Activated naive CD4-positive, alpha-beta T cell treated with anti-CD3 and anti-CD28 coated beads, Interleukin-2, amount 10 ng/mL, durations not matched to agents 7 days and 5 days (primary cell): ENCODE results near the gene FPR3.
"Not testable (repeated sequence)": the region's sequence is repeated elsewhere in the genome, so short reads cannot be mapped to it uniquely, and the experiment has no call there.

ENCODE experiments used
- CTCF ChIA-PET: fragments of 350-600 bp; sonication (Branson Sonifier 250); formaldehyde crosslinking; loops from one replicate; lab custom pipeline; 2021; ENCODE audit warnings: antibody characterized with exemption; lab: Charles Lee
- DNase-seq: peaks from one replicate; pipeline ENCODE4 v3.0.0-alpha.2; 2020
- H3K27ac Mint-ChIP-seq: one replicate; pipeline ENCODE4 v1.8.0; 2021; ENCODE audit warnings: mild to moderate bottlenecking, moderate library complexity, mixed read lengths
- H3K27me3 Mint-ChIP-seq: one replicate; pipeline ENCODE4 v1.8.0; 2021; ENCODE audit warnings: mild to moderate bottlenecking, mixed read lengths
- H3K36me3 Mint-ChIP-seq: one replicate; pipeline ENCODE4 v1.8.0; 2021; ENCODE audit warnings: mixed read lengths
- H3K4me1 Mint-ChIP-seq: one replicate; pipeline ENCODE4 v1.8.0; 2021; ENCODE audit warnings: mixed read lengths
- H3K4me3 Mint-ChIP-seq: one replicate; pipeline ENCODE4 v1.8.0; 2021; ENCODE audit warnings: mild to moderate bottlenecking, moderate library complexity, mixed read lengths
- H3K9me3 Mint-ChIP-seq: one replicate; pipeline ENCODE4 v1.8.0; 2021; ENCODE audit warnings: mixed read lengths

The FPR3 gene

GRCh38 chr19:51793994-51794393 lies 963 bp upstream of the FPR3 start:
- H3K4me1 Mint-ChIP-seq: no peaks in the 10 kb centered on the region
- no peak overlapping the region for H3K4me3 Mint-ChIP-seq

GRCh38 chr19:51796195-51796679 lies 1.3 kb downstream of the FPR3 start:
- Mint-ChIP-seq H3K4me3 (no peak overlapping the region), H3K9me3 (peaks cover 32% of the 10 kb centered on the region), H3K27me3 (no peaks in the 10 kb centered on the region), H3K36me3 (no peaks in the 10 kb centered on the region), H3K4me1 (no peaks in the 10 kb centered on the region), H3K27ac (no peak overlapping the region)
- CTCF ChIA-PET: interaction anchor here (1.3 kb wide), 1 partner anchor 19 kb away, joined by 6 read pairs; no protein-coding TSS in a partner anchor
- no peak for DNase-seq

More at GRCh38 chr19:51793994-51794393, 963 bp upstream of the FPR3 start:
- CTCF ChIA-PET: no interaction called here
- Mint-ChIP-seq H3K9me3 (peaks cover 24% of the 10 kb centered on the region), H3K27me3 (no peaks in the 10 kb centered on the region), H3K36me3 (no peaks in the 10 kb centered on the region), H3K27ac (no peak overlapping the region)
- no peak for DNase-seq

- Mint-ChIP-seq H3K27me3 (no peaks in the 10 kb centered on the region), H3K9me3 (peaks cover 28% of the 10 kb centered on the region), H3K27ac (no peak overlapping the region), H3K4me1 (no peaks in the 10 kb centered on the region), H3K4me3 (no peak overlapping the region), H3K36me3 (no peaks in the 10 kb centered on the region)
- CTCF ChIA-PET: no interaction called here
- no peak for DNase-seq
Observed at GRCh38 chr19:51797480-51797879, 2.5 kb downstream of the FPR3 start.

- CTCF ChIA-PET: no interaction called here
- Mint-ChIP-seq H3K4me1 (no peaks in the 10 kb centered on the region), H3K27ac (no peak overlapping the region), H3K9me3 (peaks cover 26% of the 10 kb centered on the region), H3K4me3 (no peak overlapping the region), H3K36me3 (no peaks in the 10 kb centered on the region), H3K27me3 (no peaks in the 10 kb centered on the region)
- DNase-seq: no peak
Observed at GRCh38 chr19:51798062-51798461, 3.1 kb downstream of the FPR3 start.

- CTCF ChIA-PET: no interaction called here
- no peaks in the 10 kb centered on the region for H3K36me3 Mint-ChIP-seq
- H3K4me3 Mint-ChIP-seq: no peak overlapping the region
- H3K27ac Mint-ChIP-seq: no peak overlapping the region
- no peaks in the 10 kb centered on the region for H3K27me3 Mint-ChIP-seq
- no peaks in the 10 kb centered on the region for H3K4me1 Mint-ChIP-seq
- peaks cover 29% of the 10 kb centered on the region for H3K9me3 Mint-ChIP-seq
- DNase-seq: no peak
Observed at GRCh38 chr19:51799034-51799773, 4.2 kb downstream of the FPR3 start.

GRCh38 chr19:51799774-51800472 lies 5.0 kb downstream of the FPR3 start:
- no peaks in the 10 kb centered on the region for H3K36me3 Mint-ChIP-seq
- H3K4me1 Mint-ChIP-seq: no peaks in the 10 kb centered on the region

GRCh38 chr19:51800473-51801244 lies 5.7 kb downstream of the FPR3 start:
- no peaks in the 10 kb centered on the region for H3K4me1 Mint-ChIP-seq
- peaks cover 31% of the 10 kb centered on the region for H3K9me3 Mint-ChIP-seq
- no peaks in the 10 kb centered on the region for H3K27me3 Mint-ChIP-seq
- no peaks in the 10 kb centered on the region for H3K36me3 Mint-ChIP-seq
- no peak for DNase-seq
- no peak overlapping the region for H3K27ac Mint-ChIP-seq
- no peak overlapping the region for H3K4me3 Mint-ChIP-seq
- CTCF ChIA-PET: no interaction called here

More at GRCh38 chr19:51799774-51800472, 5.0 kb downstream of the FPR3 start:
- CTCF ChIA-PET: no interaction called here
- Mint-ChIP-seq H3K27ac (no peak overlapping the region), H3K4me3 (no peak overlapping the region), H3K9me3 (peaks cover 29% of the 10 kb centered on the region), H3K27me3 (no peaks in the 10 kb centered on the region)
- no peak for DNase-seq

- H3K27ac Mint-ChIP-seq: no peak overlapping the region
- H3K36me3 Mint-ChIP-seq: no peaks in the 10 kb centered on the region
- H3K4me3 Mint-ChIP-seq: no peak overlapping the region
- no peak for DNase-seq
- CTCF ChIA-PET: no interaction called here
- H3K9me3 Mint-ChIP-seq: peaks cover 31% of the 10 kb centered on the region
- no peaks in the 10 kb centered on the region for H3K27me3 Mint-ChIP-seq
- H3K4me1 Mint-ChIP-seq: no peaks in the 10 kb centered on the region
Observed at GRCh38 chr19:51802775-51803174, 7.8 kb downstream of the FPR3 start.

GRCh38 chr19:51803519-51803918 lies 8.6 kb downstream of the FPR3 start:
- CTCF ChIA-PET: no interaction called here
- no peaks in the 10 kb centered on the region for H3K4me1 Mint-ChIP-seq
- DNase-seq: no peak

GRCh38 chr19:51803967-51804366 lies 9.0 kb downstream of the FPR3 start:
- Mint-ChIP-seq H3K9me3 (peaks cover 32% of the 10 kb centered on the region), H3K36me3 (no peaks in the 10 kb centered on the region), H3K27ac (no peak overlapping the region), H3K27me3 (no peaks in the 10 kb centered on the region), H3K4me1 (no peaks in the 10 kb centered on the region), H3K4me3 (no peak overlapping the region)
- CTCF ChIA-PET: no interaction called here
- no peak for DNase-seq

More at GRCh38 chr19:51803519-51803918, 8.6 kb downstream of the FPR3 start:
- Mint-ChIP-seq H3K36me3 (no peaks in the 10 kb centered on the region), H3K9me3 (peaks cover 32% of the 10 kb centered on the region), H3K4me3 (no peak overlapping the region), H3K27me3 (no peaks in the 10 kb centered on the region), H3K27ac (no peak overlapping the region)

- H3K36me3 Mint-ChIP-seq, CTCF ChIA-PET, H3K27me3 Mint-ChIP-seq, H3K4me3 Mint-ChIP-seq, DNase-seq, H3K27ac Mint-ChIP-seq, H3K4me1 Mint-ChIP-seq: not testable (repeated sequence)
- peaks cover 31% of the 10 kb centered on the region for H3K9me3 Mint-ChIP-seq
Observed at GRCh38 chr19:51804789-51805188, 9.8 kb downstream of the FPR3 start.

- H3K4me3 Mint-ChIP-seq, H3K4me1 Mint-ChIP-seq, H3K27ac Mint-ChIP-seq, CTCF ChIA-PET, DNase-seq, H3K36me3 Mint-ChIP-seq, H3K27me3 Mint-ChIP-seq: not testable (repeated sequence)
- peaks cover 29% of the 10 kb centered on the region for H3K9me3 Mint-ChIP-seq
Observed at GRCh38 chr19:51805396-51805795, 10.4 kb downstream of the FPR3 start.

- peaks cover 34% of the 10 kb centered on the region for H3K9me3 Mint-ChIP-seq
- CTCF ChIA-PET, H3K4me1 Mint-ChIP-seq, H3K27me3 Mint-ChIP-seq, H3K4me3 Mint-ChIP-seq, H3K27ac Mint-ChIP-seq, DNase-seq, H3K36me3 Mint-ChIP-seq: not testable (repeated sequence)
Observed at GRCh38 chr19:51806571-51806970, 11.6 kb downstream of the FPR3 start.

GRCh38 chr19:51807111-51807701 lies 12.2 kb downstream of the FPR3 start:
- H3K27me3 Mint-ChIP-seq: no peaks in the 10 kb centered on the region
- H3K4me3 Mint-ChIP-seq: no peak overlapping the region
- CTCF ChIA-PET: no interaction called here
- no peaks in the 10 kb centered on the region for H3K4me1 Mint-ChIP-seq
- peaks cover 36% of the 10 kb centered on the region for H3K9me3 Mint-ChIP-seq
- H3K27ac Mint-ChIP-seq: no peak overlapping the region
- H3K36me3 Mint-ChIP-seq: no peaks in the 10 kb centered on the region
- no peak for DNase-seq
